HUES6 (cell line): ENCODE data around the gene ISYNA1.
"Not testable (repeated sequence)": the region's sequence is repeated elsewhere in the genome, so short reads cannot be mapped to it uniquely, and the experiment has no call there.

ENCODE experiments used
- H3K27ac ChIP-seq: 2 replicates; pipeline ENCODE4 v1.7.0; 2013; ENCODE audit warnings: low read depth, mild to moderate bottlenecking, low read length, inconsistent platforms
- H3K27me3 ChIP-seq: 2 replicates; pipeline ENCODE4 v1.6.1; 2013; ENCODE audit warnings: low read length; ENCODE audit not compliant: control insufficient read depth, insufficient read depth
- H3K36me3 ChIP-seq: 2 replicates; pipeline ENCODE4 v1.6.1; 2013; ENCODE audit warnings: low read length; ENCODE audit not compliant: control insufficient read depth, insufficient read depth
- H3K4me1 ChIP-seq: 2 replicates; pipeline ENCODE4 v1.6.1; 2013; ENCODE audit warnings: low read length; ENCODE audit not compliant: control insufficient read depth, insufficient read depth
- H3K4me3 ChIP-seq: 2 replicates; pipeline ENCODE4 v1.5.1; 2013; ENCODE audit warnings: low read depth, low read length
- H3K9ac ChIP-seq: one replicate; pipeline ENCODE4 v1.6.1; 2013; ENCODE audit warnings: mild to moderate bottlenecking, low read length
- H3K9me3 ChIP-seq: 2 replicates; pipeline ENCODE4 v1.6.1; 2013; ENCODE audit warnings: low read depth, low read length; ENCODE audit not compliant: control insufficient read depth, insufficient read depth

The ISYNA1 gene

DNA sequence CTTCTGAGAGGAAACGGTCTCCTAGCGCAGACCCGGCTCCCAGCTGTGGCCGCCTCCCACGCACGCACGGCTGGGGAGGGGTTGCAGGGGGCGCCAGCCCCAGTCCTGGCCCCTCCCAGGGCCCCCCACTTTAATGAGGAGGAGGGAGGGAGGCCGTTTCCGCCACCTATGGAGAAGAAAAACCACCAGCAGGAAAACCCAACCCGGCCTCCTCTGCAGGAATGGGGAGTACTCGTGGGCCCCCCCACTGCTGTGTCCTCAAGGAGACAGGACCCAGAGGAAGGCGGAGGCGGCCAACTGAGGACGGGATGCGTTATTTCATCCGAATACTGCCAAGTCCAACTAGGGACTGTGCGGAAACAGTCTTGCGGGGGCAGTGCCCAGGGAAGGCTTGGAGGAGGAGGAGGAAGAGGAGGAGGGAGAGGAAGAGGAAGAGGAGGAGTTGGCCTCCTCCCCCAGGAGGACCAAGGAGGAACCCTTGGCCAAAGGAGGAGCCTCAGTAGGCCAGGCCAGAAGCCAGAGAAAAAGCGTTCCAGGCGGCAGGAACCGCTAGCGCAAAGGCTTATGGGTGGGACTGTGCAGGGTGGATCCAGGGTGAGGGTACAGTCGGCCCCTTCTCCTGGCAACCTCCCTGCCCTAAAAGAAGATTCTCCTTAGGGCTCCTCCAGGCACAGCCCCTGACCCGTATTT lies 22.6 kb downstream of the ISYNA1 start:
- no peak overlapping the region for H3K27ac ChIP-seq
- no peaks in the 10 kb centered on the region for H3K9me3 ChIP-seq
- peaks cover 19% of the 10 kb centered on the region for H3K27me3 ChIP-seq
- H3K9ac ChIP-seq: no peak overlapping the region
- H3K36me3 ChIP-seq: no peaks in the 10 kb centered on the region
- peaks cover 40% of the 10 kb centered on the region for H3K4me1 ChIP-seq
- no peak overlapping the region for H3K4me3 ChIP-seq

DNA sequence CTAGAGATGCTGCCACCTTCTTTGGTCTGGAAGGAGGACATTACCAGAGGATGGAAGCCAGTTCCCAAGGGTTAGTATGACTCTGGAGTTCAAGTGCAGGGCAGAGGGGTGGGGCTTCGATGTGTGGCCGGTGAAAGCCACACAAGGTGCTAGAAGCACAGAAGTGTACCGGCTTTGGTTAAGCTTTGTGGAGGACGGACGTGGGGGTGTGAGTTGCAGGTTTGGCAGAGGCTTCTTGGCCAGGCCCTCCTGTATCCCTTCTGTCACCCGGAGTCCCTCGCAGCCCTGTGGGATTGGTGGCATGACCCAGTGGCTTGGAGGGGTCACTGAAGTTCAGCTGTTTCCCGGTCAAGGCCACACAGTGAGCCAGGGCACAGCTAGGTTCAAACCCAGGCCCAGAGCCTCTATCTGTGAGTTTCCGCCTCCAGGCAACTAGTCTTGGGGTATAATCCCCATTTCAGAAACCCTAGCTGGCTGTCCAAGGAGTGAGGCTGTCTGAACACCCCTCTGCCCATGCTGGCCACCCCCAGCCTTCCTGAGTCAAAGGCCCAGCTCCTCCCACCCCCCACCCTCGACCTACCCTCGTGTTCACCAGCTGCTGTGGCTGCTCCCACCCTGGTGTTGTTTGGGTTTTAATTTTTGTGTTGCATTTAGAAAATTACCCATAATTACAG lies 23.3 kb downstream of the ISYNA1 start:
- no peak overlapping the region for H3K4me3 ChIP-seq
- H3K4me1 ChIP-seq: peaks cover 40% of the 10 kb centered on the region
- H3K9ac ChIP-seq: no peak overlapping the region
- H3K27me3 ChIP-seq: peaks cover 13% of the 10 kb centered on the region
- no peaks in the 10 kb centered on the region for H3K36me3 ChIP-seq
- H3K27ac ChIP-seq: no peak overlapping the region
- no peaks in the 10 kb centered on the region for H3K9me3 ChIP-seq

DNA sequence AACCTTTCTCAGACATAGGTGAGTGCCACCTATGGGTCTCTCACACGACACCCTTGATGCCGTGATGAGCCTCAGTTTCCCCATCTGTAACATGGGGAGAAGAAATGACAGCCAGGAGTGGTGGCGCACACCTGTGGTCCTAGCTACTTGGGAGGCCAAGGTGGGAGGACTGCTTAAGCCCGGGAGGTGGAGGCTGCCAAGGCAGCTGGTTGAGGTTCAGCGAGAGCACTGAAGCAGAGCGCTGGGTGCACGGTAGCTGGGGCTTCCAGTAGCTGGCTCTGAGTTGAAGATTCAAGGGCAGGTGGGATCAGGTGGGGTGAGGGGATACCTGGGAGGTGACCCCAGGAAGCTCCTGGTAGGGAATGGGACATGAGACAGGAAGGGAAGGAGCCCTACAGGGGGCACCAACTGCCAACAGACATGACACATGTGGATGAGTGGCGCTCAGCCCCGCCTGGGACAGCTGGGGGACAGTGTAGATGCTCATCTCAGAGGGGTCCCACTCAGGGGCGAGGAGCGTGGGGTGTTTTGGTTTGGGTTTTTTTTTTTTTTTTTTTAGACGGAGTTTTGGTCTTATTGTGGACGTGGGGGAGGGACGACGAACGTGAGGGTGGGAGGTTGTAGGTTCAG lies 25.2 kb downstream of the ISYNA1 start:
- Histone ChIP-seq H3K9ac (no peak overlapping the region), H3K4me1 (peaks cover 27% of the 10 kb centered on the region; the same call in 1 of the 2 replicates), H3K4me3 (no peak overlapping the region), H3K27ac (no peak overlapping the region), H3K27me3 (no peaks in the 10 kb centered on the region; the same call in 1 of the 2 replicates), H3K9me3 (no peaks in the 10 kb centered on the region), H3K36me3 (no peaks in the 10 kb centered on the region)

DNA sequence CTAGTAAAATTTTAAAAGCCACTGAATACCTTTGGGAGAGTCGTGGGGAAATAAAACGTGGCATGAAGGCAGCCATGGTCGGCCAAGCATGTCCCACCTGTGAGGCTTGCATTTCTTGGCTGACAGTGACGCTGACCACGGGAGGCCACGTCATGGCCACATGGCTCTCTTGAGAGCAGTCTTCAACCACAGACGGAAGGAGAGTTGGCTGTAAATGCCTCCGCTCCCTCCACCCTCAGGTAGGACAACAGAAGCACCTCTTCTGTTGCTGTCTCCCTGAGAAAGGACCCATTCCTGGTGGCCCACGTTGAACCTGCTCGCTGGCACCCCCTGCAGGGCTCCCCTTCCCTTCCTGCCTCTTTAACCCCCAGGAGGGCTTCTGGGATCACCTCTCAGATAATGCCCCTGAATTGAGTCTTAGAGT lies 29.9 kb downstream of the ISYNA1 start:
- Histone ChIP-seq H3K4me1 (no peaks in the 10 kb centered on the region), H3K36me3 (no peaks in the 10 kb centered on the region), H3K9ac (no peak overlapping the region), H3K4me3 (no peak overlapping the region), H3K9me3 (no peaks in the 10 kb centered on the region), H3K27me3 (no peaks in the 10 kb centered on the region), H3K27ac (no peak overlapping the region)

DNA sequence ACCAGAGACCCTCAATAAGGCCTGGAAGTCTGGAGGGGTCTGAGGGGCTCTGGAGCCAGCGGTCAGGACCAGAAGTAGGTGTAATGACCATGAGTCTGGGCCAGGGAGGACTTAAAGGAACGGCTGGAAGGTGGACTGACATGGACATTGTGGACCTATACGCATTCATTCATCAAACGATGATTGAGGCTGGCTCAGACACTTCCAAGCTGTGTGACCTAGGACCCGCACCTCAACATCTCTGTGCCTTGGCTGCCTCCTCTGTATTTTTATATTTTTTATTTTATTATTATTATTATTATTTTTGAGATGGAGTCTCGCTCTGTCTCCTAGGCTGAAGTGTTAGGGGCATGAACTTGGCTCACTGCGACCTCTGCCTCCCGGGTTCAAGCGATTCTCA lies 31.2 kb downstream of the ISYNA1 start:
- H3K27me3 ChIP-seq: no peaks in the 10 kb centered on the region
- no peaks in the 10 kb centered on the region for H3K9me3 ChIP-seq
- H3K36me3 ChIP-seq: no peaks in the 10 kb centered on the region
- H3K27ac ChIP-seq: no peak overlapping the region
- H3K4me3 ChIP-seq: no peak overlapping the region
- H3K9ac ChIP-seq: no peak overlapping the region
- no peaks in the 10 kb centered on the region for H3K4me1 ChIP-seq

DNA sequence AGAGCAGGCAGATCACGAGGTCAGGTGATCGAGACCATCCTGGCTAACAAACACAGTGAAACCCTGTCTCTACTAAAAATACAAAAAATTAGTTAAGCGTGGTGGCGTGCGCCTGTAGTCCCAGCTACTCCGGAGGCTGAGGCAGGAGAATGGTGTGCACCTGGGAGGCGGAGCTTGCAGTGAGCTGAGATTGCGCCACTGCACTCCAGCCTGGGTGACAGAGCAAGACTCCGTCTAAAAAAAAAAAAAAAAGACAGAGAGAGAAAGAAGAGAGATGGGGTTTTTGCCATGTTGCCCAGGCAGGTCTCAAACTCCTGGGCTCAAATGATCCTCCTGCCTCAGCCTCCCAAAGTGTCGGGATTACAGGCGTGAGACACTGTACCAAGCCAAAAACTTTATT lies 32.2 kb downstream of the ISYNA1 start:
- H3K4me3 ChIP-seq, H3K36me3 ChIP-seq, H3K27me3 ChIP-seq, H3K4me1 ChIP-seq, H3K9ac ChIP-seq, H3K9me3 ChIP-seq, H3K27ac ChIP-seq: not testable (repeated sequence)

DNA sequence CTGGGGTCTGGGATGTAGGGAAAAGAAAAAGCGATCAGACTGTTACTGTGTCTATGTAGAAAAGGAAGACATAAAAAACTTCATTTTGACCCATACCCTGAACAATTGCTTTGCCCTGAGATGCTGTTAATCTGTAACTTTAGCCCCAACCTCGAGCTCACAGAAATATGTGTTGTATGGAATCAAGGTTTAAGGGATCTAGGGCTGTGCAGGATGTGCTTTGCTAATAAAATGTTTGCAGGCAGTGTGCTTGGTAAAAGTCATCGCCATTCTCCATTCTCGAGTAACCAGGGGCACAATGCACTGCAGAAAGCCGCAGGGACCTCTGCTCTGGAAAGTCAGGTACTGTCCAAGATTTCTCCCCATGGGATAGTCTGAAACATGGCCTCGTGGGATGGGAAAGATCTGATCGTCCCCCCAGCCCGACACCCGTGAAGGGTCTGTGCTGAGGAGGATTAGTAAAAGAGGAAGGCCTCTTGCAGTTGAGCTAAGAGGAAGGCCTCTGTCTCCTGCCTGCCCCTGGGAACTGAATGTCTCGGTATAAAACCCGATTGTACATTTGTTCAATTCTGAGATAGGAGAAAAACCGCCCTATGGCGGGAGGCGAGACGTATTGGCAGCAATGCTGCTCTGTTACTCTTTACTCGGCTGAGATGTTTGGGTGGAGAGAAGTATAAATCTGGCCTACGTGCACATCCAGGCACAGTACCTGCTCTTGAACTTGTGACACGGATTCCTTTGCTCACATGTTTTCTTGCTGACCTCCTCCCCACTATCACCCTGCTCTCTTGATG lies 35.3 kb downstream of the ISYNA1 start:
- H3K27ac ChIP-seq, H3K9ac ChIP-seq, H3K4me3 ChIP-seq, H3K36me3 ChIP-seq, H3K27me3 ChIP-seq, H3K4me1 ChIP-seq, H3K9me3 ChIP-seq: not testable (repeated sequence)

DNA sequence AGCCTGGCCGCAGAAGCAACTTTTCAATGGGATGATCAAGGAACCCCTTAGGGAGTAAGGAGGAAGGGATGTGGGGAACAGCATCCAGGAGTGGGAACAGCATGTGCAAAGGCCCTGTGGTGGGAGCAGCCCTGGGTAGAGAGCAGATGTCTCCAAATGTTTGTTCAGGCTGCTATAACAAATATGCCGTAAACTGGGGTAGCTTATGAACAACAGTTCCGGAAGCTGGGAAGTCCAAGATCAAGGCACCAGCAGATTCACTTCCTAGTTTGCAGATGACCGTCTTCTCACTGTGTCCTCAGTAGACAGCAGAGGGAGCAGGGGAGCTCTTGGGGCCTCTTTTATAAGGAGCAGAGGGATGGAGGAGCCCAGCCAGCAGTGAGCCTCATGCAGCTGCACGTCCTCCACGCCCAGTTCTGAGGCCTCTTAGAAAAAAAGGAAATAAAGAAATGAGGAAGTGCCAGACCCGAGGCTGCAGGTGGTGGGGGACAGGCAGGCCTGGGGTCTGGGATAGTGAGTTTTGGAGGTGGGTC lies 36.3 kb downstream of the ISYNA1 start:
- Histone ChIP-seq H3K4me3 (no peak overlapping the region), H3K9me3 (no peaks in the 10 kb centered on the region), H3K4me1 (peaks cover 6% of the 10 kb centered on the region; the same call in 1 of the 2 replicates), H3K9ac (no peak overlapping the region), H3K27me3 (no peaks in the 10 kb centered on the region), H3K27ac (no peak overlapping the region), H3K36me3 (no peaks in the 10 kb centered on the region)

DNA sequence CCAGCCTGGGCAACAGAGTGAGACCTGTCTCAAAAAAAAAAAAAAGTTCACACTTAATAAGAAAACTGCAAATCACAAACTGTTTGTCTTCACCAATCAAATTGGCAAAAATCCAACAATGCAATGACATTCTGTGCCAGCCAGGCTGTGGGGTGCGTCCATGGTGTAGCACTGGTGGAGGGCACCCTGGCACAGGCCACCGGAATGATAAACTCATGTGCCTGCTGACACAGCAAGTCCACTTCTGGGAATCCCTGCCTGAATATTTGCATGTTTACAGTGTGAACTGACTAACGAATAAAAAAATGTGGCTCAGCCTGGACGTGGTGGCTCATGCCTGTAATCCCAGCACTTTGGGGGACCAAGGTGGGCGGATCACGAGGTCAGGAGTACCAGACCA lies 38.9 kb downstream of the ISYNA1 start:
- Histone ChIP-seq H3K9me3 (no peaks in the 10 kb centered on the region), H3K27me3 (no peaks in the 10 kb centered on the region), H3K27ac (no peak overlapping the region), H3K4me3 (no peak overlapping the region), H3K36me3 (no peaks in the 10 kb centered on the region), H3K9ac (no peak overlapping the region), H3K4me1 (peaks cover 6% of the 10 kb centered on the region; the same call in 1 of the 2 replicates)

DNA sequence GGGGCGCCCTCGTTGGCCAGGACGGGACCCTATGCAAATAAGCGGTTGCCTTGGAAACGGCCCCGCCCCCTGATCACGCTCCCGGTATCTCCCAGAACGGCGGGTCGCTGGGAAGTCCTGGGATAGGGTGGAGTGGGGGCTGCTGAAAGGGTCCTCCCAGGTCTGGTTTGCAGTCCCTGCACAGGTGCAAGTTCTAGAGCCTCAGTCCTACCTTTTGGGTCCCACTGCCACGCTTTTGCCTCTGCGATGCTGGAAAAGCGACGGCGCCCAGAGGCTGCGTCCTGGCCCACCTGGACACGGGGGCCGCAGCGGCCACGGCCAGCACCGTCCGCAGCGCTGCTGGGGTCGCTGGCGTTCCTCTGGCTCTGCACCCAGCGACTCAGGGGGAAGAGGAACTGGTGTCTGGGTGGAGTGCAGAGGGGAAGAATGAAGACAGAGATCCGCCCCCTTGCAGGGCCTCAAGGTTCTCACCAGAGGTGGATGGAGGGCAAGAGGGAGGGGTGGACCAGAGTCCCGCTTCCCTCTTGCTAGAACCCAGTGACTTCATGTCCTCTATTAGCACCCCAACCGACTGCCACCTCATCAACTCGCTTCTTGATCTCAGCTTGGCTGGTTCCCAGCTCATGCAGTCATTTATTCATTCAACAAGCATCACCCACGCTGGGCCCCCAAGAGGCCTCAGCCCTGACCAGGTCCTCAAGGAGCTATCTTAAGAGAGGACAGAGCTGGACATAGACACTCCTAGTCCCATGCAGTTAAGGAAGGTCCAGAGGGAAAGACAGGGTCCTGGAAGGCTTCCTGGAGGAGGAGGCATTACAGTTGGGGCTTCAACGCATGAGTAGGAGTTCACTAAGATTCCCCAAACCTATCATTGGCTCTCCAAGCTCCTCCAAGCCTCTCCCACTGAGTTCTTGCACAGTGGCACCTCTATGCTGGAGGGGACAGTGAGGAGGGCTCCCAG lies 40.4 kb downstream of the ISYNA1 start, which contains the start of gene LRRC25:
Gene LRRC25 (minus strand): TSS at position 381 of the 961 bp plus-strand sequence. CDS start 659 bp downstream, outside the sequence.
- Histone ChIP-seq H3K9ac (no peak within 1 kb of the TSS), H3K27ac (no peak within 1 kb of the TSS), H3K27me3 (no peaks in the 10 kb centered on the region), H3K4me1 (peaks cover 6% of the 10 kb centered on the region; the same call in 1 of the 2 replicates), H3K9me3 (no peaks in the 10 kb centered on the region), H3K4me3 (0 out of 2 replicates have a peak within 1 kb of the TSS, but pooled peaks have one; percentile 12), H3K36me3 (no peaks in the 10 kb centered on the region)
